WTC11 (cell line): ENCODE measurements around the gene ANKFN1. TPM values are rescaled to one million over a fixed set of nuclear protein-coding genes. Genes with fewer than 3 reads are reported as not detected.

Experiments used
- ATAC-seq: fragments of 200-7000 bp; cut with Tn5 transposase; 2 replicates; pipeline ENCODE4 v1.10.0; 2021; ENCODE audit warnings: mild to moderate bottlenecking, moderate library complexity
- CTCF ChIA-PET: fragments of 300-600 bp; sonication (Branson Sonifier 250); formaldehyde crosslinking; loops from one replicate; lab custom pipeline; 2021; ENCODE audit warnings: antibody characterized with exemption; lab: Charles Lee
- POLR2A ChIA-PET: fragments of 350-600 bp; sonication (Branson Sonifier 250); formaldehyde crosslinking; loops from one replicate; lab custom pipeline; 2021; ENCODE audit warnings: antibody characterized with exemption; lab: Charles Lee
- DNase-seq: peaks from one replicate; pipeline ENCODE4 v3.0.0; 2021; ENCODE audit warnings: low spot score
- H3K27ac Mint-ChIP-seq: 2 replicates; pipeline ENCODE4 v1.8.0; 2021; ENCODE audit warnings: mixed read lengths
- H3K27me3 Mint-ChIP-seq: 2 replicates; pipeline ENCODE4 v1.8.0; 2021; ENCODE audit warnings: low read depth, mild to moderate bottlenecking, moderate library complexity, mixed read lengths
- H3K36me3 Mint-ChIP-seq: 2 replicates; pipeline ENCODE4 v1.8.0; 2021; ENCODE audit warnings: mixed read lengths
- H3K4me1 Mint-ChIP-seq: 2 replicates; pipeline ENCODE4 v1.8.0; 2022; ENCODE audit warnings: mixed read lengths
- H3K4me3 Mint-ChIP-seq: 2 replicates; pipeline ENCODE4 v1.8.0; 2021; ENCODE audit warnings: mild to moderate bottlenecking, moderate library complexity, mixed read lengths
- H3K9me3 Mint-ChIP-seq: 2 replicates; pipeline ENCODE4 v1.8.0; 2021; ENCODE audit warnings: mixed read lengths
- ATF6 ChIP-seq: sonication (generic); formaldehyde crosslinking; IDR thresholded peaks from 2 replicates; pipeline ENCODE4 v1.8.1; 2023; ENCODE audit warnings: mild to moderate bottlenecking, missing genetic modification reagents
- CBFB ChIP-seq: sonication (generic); formaldehyde crosslinking; IDR thresholded peaks from 2 replicates; pipeline ENCODE4 v1.8.1; 2022; ENCODE audit warnings: mild to moderate bottlenecking, low read depth, missing genetic modification reagents
- CTCF ChIP-seq: fragments of 200-600 bp; IDR thresholded peaks from 2 replicates; pipeline ENCODE4 v1.8.0; 2022; ENCODE audit warnings: antibody characterized with exemption
- E2F1 ChIP-seq: sonication (generic); formaldehyde crosslinking; IDR thresholded peaks from 2 replicates; pipeline ENCODE4 v1.8.0; 2022; ENCODE audit warnings: mild to moderate bottlenecking, missing genetic modification reagents
- EMX1 ChIP-seq: fragments of 250-450 bp; sonication (Bioruptor Pico); IDR thresholded peaks from 2 replicates; pipeline ENCODE4 v1.8.0; 2021; ENCODE audit warnings: mild to moderate bottlenecking
- ESRRA ChIP-seq: sonication (generic); formaldehyde crosslinking; IDR thresholded peaks from 2 replicates; pipeline ENCODE4 v1.8.1; 2022; ENCODE audit warnings: mild to moderate bottlenecking, missing genetic modification reagents, borderline replicate concordance
- FOXK1 ChIP-seq: sonication (generic); formaldehyde crosslinking; IDR thresholded peaks from 2 replicates; pipeline ENCODE4 v1.8.0; 2022; ENCODE audit warnings: mild to moderate bottlenecking, moderate library complexity, missing genetic modification reagents
- KAT7 ChIP-seq: sonication (generic); formaldehyde crosslinking; IDR thresholded peaks from 2 replicates; pipeline ENCODE4 v1.8.1; 2023; ENCODE audit warnings: missing genetic modification reagents, mild to moderate bottlenecking, borderline replicate concordance
- NFE2L1 ChIP-seq: sonication (generic); formaldehyde crosslinking; IDR thresholded peaks from 2 replicates; pipeline ENCODE4 v1.8.1; 2023; ENCODE audit warnings: missing genetic modification reagents
- PRDM15 ChIP-seq: sonication (generic); formaldehyde crosslinking; IDR thresholded peaks from 2 replicates; pipeline ENCODE4 v1.8.0; 2022; ENCODE audit warnings: missing genetic modification reagents
- RELA ChIP-seq: sonication (generic); formaldehyde crosslinking; IDR thresholded peaks from 2 replicates; pipeline ENCODE4 v1.8.1; 2022; ENCODE audit warnings: missing genetic modification reagents, mild to moderate bottlenecking, borderline replicate concordance
- USF1 ChIP-seq: sonication (generic); formaldehyde crosslinking; IDR thresholded peaks from 2 replicates; pipeline ENCODE4 v1.8.0; 2022; ENCODE audit warnings: mild to moderate bottlenecking, missing genetic modification reagents
- USF2 ChIP-seq: sonication (generic); formaldehyde crosslinking; IDR thresholded peaks from 2 replicates; pipeline ENCODE4 v1.8.1; 2023; ENCODE audit warnings: mild to moderate bottlenecking, missing genetic modification reagents, moderate library complexity
- ZNF317 ChIP-seq: sonication (generic); formaldehyde crosslinking; IDR thresholded peaks from 2 replicates; pipeline ENCODE4 v1.8.1; 2023; ENCODE audit warnings: low read depth, mild to moderate bottlenecking, moderate library complexity, missing genetic modification reagents, borderline replicate concordance
- ZNF416 ChIP-seq: fragments of 250-450 bp; sonication (Bioruptor Pico); IDR thresholded peaks from 2 replicates; pipeline ENCODE4 v1.9.0; 2021; ENCODE audit warnings: mild to moderate bottlenecking, inconsistent platforms
- ZNF425 ChIP-seq: fragments of 250-450 bp; sonication (Bioruptor Pico); conservative IDR thresholded peaks from 2 replicates; pipeline ENCODE4 v1.9.0; 2021; ENCODE audit warnings: mild to moderate bottlenecking
- ZNF532 ChIP-seq: fragments of 250-450 bp; sonication (Bioruptor Pico); IDR thresholded peaks from 2 replicates; pipeline ENCODE4 v1.9.0; 2021; ENCODE audit warnings: mild to moderate bottlenecking, borderline replicate concordance
- total RNA-seq: library from RNA; stranded (reverse); gene quantifications from 3 replicates; pipeline ENCODE4 v1.2.3, GENCODE V29; 2021

Gene ANKFN1
- total RNA-seq, 1 experiment from 2014 or later: 0.24 TPM

- no peak for TF ChIP-seq ESRRA (CRISPR knock-in tag)
- TF ChIP-seq ATF6 (CRISPR knock-in tag): no peak
- TF ChIP-seq NFE2L1 (CRISPR knock-in tag): peak; percentile 77
- TF ChIP-seq KAT7: no peak
- TF ChIP-seq, all 79 proteins: peak for 1
- H3K4me1 Mint-ChIP-seq: peaks cover 6% of the 10 kb centered on the region
- no peak overlapping the region for H3K27ac Mint-ChIP-seq
- ATAC-seq (no peak), DNase-seq (no peak)
- H3K27me3 Mint-ChIP-seq: no peaks in the 10 kb centered on the region
- no peaks in the 10 kb centered on the region for H3K36me3 Mint-ChIP-seq
- H3K4me3 Mint-ChIP-seq: no peak overlapping the region
- CTCF ChIA-PET: no interaction called here
- H3K9me3 Mint-ChIP-seq: no peaks in the 10 kb centered on the region
- POLR2A ChIA-PET: no interaction called here
These were observed 69.0 kb downstream of the ANKFN1 start for GRCh38 chr17:56222255-56222654.

- Mint-ChIP-seq H3K36me3 (peaks cover 2% of the 10 kb centered on the region; the same call in 1 of the 2 replicates), H3K27ac (no peak overlapping the region), H3K27me3 (no peaks in the 10 kb centered on the region), H3K4me3 (no peak overlapping the region), H3K4me1 (peaks cover 22% of the 10 kb centered on the region), H3K9me3 (peaks cover 13% of the 10 kb centered on the region)
- ChIA-PET CTCF (interaction anchor here (1.1 to 1.9 kb wide), 3 partner anchors 89 to 266 kb away, joined by 3 to 6 read pairs (median 5); no protein-coding TSS in a partner anchor), POLR2A (no interaction called here)
- DNase-seq (no peak), ATAC-seq (no peak)
- TF ChIP-seq CTCF (no peak), ZNF317 (CRISPR knock-in tag) (no peak), EMX1 (no peak), FOXK1 (CRISPR knock-in tag) (no peak), USF1 (CRISPR knock-in tag) (no peak), E2F1 (CRISPR knock-in tag) (no peak), ZNF532 (CRISPR knock-in tag) (no peak), USF2 (CRISPR knock-in tag) (no peak), RELA (no peak), ZNF425 (CRISPR knock-in tag) (no peak), PRDM15 (no peak), ZNF416 (CRISPR knock-in tag) (no peak), CBFB (CRISPR knock-in tag) (no peak)
These were observed 77.4 kb downstream of the ANKFN1 start for GRCh38 chr17:56230660-56231059.
